HepG2 (cell line): Measurements from ENCODE around the gene MYO3B.

Experiments used
- EZH2 ChIP-seq: conservative IDR thresholded peaks from 2 replicates; pipeline ENCODE4 v1.6.1; 2012; ENCODE audit warnings: mild to moderate bottlenecking, low read depth, low read length, moderate library complexity
- HIC2 ChIP-seq: sonication (generic); formaldehyde crosslinking; IDR thresholded peaks from 2 replicates; pipeline ENCODE4 v1.9.0; 2022; ENCODE audit warnings: low read depth, missing genetic modification reagents
- KDM1A ChIP-seq: IDR thresholded peaks from 2 replicates; pipeline ENCODE4 v1.6.1; 2016; ENCODE audit warnings: missing compliant biosample characterization
- MED13 ChIP-seq: sonication (generic); formaldehyde crosslinking; IDR thresholded peaks from 2 replicates; pipeline ENCODE4 v1.5.0; 2020; ENCODE audit warnings: missing genetic modification reagents
- NR2F2 ChIP-seq: IDR thresholded peaks from 2 replicates; pipeline ENCODE4 v1.6.1; 2012; ENCODE audit warnings: low read depth, inconsistent platforms, borderline replicate concordance
- RNF2 ChIP-seq: fragments of 450-650 bp; conservative IDR thresholded peaks from 2 replicates; pipeline ENCODE4 v1.6.1; 2016; ENCODE audit warnings: low read depth
- SMAD3 ChIP-seq: sonication (generic); formaldehyde crosslinking; IDR thresholded peaks from 2 replicates; pipeline ENCODE4 v1.4.0; 2020; ENCODE audit warnings: missing genetic modification reagents
- ZNF24 ChIP-seq: fragments of 450-650 bp; IDR thresholded peaks from 2 replicates; pipeline ENCODE4 v1.6.1; 2017; ENCODE audit warnings: antibody characterized with exemption, mild to moderate bottlenecking
- ZNF274 ChIP-seq: sonication (generic); formaldehyde crosslinking; IDR thresholded peaks from 2 replicates; pipeline ENCODE4 v1.5.1; 2020; ENCODE audit warnings: mild to moderate bottlenecking, missing genetic modification reagents
- TF ChIP-seq, protein P1 (sequence below): sonication (generic); formaldehyde crosslinking; IDR thresholded peaks from 2 replicates; pipeline ENCODE4 v1.4.0; 2020; ENCODE audit warnings: missing genetic modification reagents, borderline replicate concordance
- TF ChIP-seq, protein P2 (sequence below): sonication (generic); formaldehyde crosslinking; IDR thresholded peaks from 2 replicates; pipeline ENCODE4 v1.5.0; 2020; ENCODE audit warnings: mild to moderate bottlenecking, missing genetic modification reagents, moderate library complexity
- TF ChIP-seq, protein P3 (sequence below): sonication (generic); formaldehyde crosslinking; IDR thresholded peaks from 2 replicates; pipeline ENCODE4 v1.8.1; 2023; ENCODE audit warnings: mild to moderate bottlenecking, missing genetic modification reagents

DNA sequence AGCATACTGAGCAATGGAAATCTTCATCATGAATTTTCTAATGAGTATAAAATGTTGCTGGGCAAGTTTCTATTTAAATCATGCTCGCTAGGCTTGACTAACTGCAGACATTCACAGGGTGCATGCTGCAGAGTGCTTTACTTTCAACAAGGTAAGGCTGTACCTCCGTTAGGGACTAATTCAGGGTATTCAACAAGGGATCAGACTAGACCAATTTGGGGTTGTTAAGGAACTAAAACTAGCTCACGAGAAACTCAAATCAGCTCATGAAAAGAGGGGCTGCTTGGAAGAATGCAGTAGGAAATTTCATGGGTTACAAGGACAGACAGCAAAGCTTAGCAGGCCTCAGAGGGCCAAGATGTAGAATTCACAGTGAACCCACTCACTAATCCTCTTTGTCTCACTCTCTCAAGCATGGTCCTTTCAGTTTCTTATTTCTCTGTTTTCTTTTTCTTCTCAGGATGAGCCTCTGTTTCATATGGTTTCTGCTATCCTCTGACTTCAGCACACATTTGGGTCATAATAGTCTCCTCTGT, 2.2 kb downstream of the MYO3B start:
- no peak for TF ChIP-seq MED13 (CRISPR knock-in tag)
- TF ChIP-seq EZH2: no peak
- TF ChIP-seq ZNF24: no peak
- TF ChIP-seq, protein P1, sequence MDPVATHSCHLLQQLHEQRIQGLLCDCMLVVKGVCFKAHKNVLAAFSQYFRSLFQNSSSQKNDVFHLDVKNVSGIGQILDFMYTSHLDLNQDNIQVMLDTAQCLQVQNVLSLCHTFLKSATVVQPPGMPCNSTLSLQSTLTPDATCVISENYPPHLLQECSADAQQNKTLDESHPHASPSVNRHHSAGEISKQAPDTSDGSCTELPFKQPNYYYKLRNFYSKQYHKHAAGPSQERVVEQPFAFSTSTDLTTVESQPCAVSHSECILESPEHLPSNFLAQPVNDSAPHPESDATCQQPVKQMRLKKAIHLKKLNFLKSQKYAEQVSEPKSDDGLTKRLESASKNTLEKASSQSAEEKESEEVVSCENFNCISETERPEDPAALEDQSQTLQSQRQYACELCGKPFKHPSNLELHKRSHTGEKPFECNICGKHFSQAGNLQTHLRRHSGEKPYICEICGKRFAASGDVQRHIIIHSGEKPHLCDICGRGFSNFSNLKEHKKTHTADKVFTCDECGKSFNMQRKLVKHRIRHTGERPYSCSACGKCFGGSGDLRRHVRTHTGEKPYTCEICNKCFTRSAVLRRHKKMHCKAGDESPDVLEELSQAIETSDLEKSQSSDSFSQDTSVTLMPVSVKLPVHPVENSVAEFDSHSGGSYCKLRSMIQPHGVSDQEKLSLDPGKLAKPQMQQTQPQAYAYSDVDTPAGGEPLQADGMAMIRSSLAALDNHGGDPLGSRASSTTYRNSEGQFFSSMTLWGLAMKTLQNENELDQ (CRISPR knock-in tag): no peak
- TF ChIP-seq, protein P2, sequence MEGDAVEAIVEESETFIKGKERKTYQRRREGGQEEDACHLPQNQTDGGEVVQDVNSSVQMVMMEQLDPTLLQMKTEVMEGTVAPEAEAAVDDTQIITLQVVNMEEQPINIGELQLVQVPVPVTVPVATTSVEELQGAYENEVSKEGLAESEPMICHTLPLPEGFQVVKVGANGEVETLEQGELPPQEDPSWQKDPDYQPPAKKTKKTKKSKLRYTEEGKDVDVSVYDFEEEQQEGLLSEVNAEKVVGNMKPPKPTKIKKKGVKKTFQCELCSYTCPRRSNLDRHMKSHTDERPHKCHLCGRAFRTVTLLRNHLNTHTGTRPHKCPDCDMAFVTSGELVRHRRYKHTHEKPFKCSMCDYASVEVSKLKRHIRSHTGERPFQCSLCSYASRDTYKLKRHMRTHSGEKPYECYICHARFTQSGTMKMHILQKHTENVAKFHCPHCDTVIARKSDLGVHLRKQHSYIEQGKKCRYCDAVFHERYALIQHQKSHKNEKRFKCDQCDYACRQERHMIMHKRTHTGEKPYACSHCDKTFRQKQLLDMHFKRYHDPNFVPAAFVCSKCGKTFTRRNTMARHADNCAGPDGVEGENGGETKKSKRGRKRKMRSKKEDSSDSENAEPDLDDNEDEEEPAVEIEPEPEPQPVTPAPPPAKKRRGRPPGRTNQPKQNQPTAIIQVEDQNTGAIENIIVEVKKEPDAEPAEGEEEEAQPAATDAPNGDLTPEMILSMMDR (CRISPR knock-in tag): no peak
- no peak for TF ChIP-seq HIC2 (CRISPR knock-in tag)
- TF ChIP-seq, protein P3, sequence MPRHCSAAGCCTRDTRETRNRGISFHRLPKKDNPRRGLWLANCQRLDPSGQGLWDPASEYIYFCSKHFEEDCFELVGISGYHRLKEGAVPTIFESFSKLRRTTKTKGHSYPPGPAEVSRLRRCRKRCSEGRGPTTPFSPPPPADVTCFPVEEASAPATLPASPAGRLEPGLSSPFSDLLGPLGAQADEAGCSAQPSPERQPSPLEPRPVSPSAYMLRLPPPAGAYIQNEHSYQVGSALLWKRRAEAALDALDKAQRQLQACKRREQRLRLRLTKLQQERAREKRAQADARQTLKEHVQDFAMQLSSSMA (CRISPR knock-in tag): no peak
- no peak for TF ChIP-seq ZNF274 (CRISPR knock-in tag)
- TF ChIP-seq RNF2: no peak
- TF ChIP-seq KDM1A: no peak
- TF ChIP-seq NR2F2: no peak
- TF ChIP-seq SMAD3: no peak
